Measurements from ENCODE around the gene FTCD.

FTCD gene

DNA sequence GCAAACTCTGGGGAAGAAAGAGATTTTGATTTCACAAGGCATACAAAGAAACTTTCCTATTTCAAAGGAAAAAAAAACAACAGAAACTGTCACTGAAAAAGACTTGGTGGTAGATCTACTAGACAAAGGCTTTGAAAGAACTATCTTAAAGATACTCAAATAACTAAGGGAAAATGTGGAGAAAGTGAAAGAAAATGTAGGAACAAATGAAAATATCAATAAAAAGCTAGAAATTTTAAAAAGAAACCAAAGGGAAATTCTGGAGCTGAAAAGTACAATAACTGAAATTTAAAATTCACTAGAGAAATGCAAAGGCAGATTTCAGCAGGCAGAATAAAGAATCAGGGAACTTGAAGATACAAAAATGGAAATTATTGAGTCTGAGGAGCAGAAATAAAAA is 51.3 kb downstream of the FTCD start:
- no peak for DNase-seq

DNA sequence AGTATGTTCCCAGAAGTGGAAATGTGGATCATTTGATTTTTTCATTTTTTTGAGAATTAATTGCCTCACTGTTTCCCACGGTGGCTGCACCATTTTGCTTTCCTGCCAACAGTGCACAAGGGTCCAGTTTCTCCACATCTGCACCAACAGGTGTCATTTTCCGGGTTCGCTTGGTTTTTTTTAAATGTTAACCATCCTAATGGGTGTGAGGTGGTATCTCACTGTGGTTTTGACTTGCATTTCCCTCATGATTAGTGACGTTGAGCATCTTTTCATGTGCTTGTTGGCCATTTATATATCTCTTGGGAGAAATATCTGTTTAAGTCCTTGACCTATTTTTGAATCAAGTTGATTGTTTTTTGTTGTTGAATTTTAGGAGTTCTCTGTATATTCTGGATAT is 54.5 kb downstream of the FTCD start:
- no peak for DNase-seq

DNA sequence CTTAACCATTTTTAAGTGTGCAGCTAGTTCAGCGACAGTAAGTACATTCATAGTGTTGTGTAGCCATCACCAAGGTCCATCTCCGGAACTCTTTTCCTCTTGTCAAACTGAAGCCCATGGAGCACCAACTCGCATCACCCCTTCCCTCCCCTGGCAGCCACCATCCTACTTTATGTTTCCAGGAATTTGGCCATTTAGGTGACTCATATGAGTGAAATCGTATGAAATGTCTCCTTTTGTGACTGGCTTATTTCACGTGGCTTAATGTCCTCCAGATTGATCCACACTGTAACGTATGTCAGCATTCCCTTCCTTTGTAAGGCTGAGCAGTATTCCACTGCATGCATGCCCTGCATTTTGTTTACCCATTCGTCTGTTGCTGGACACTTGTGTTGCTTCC is 55.0 kb downstream of the FTCD start:
- DNase-seq = no peak

DNA sequence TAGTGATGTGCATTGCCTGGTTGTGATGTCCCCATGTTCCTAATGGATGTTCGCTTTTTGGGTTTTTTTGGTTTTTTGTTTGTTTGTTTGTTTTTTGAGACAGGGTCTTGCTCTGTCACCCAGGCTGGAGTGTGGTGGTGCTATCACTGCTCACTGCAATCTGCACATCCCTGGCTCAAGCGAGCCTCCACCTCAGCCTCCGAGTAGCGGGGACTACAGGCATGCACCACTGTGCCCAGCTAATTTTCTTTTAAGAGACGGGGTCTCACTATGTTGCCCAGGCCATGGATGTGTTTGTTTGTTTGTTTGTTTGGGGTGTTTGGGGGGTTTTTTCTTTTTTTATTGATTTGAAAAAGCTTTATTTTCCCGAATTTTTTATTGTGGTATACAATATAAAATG is 55.4 kb downstream of the FTCD start:
- no peak for DNase-seq

DNA sequence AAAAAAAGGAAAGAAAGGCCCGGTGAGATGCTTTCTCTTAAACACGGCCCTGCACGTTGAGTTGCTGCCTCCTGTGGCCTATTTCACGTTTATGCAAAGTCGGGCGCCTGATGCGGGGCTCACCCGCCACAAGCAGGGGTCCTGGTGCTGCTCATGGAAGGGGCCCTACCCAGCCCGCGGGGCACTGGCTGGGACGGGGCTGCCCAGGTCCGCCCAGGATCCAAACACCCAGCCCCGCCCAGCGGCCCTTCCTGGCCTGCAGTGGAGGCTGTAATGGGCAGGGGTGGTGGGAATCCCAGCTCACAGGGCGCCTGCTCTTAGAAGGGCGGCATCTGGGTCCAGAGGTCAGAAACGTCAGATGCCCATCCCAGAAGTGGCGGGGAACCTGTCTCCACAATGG is 55.9 kb downstream of the FTCD start:
- DNase-seq = no peak

DNA sequence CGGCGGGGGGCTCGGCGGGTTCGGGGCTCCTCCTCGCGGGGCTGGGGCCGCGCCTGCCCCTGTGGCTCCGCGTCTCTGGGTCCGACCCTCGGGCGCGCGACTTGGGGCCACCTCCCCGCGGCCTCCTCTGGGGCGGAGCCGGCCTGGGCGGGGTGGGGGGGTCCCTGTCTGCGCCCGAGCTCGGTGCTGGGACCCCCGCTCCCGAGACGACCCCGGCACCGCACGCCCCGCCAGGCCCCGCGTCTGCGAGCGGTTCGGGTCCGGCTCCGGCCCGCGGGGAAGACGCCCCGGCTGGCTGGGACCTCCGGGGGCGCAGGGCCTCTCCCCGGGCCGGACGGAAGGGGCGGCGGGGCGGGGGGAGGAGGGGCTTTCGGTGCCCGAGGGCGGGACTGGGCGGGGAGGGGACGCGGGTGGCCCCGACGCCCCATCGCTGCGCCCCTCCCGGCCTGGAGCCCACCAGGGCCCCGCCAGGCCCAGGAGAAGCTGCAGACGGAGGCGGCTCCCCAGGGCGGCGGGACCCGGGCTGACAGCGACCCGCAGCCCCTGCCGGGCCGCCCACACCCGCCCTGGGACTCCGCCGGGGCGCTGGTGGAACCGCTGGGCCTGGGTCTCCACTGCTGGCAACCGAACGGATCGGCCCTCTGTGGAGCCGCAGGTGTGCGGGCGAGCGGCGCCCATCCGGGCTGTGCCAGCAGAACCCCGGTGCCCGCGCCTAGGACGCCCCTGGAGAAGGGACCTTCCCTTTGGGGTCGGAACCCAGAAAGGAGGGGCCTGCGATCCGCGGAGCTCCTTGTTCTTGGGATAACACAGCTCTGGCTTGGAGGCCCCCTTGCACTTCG is 56.9 kb downstream of the FTCD start:
- DNase-seq = no peak

DNA sequence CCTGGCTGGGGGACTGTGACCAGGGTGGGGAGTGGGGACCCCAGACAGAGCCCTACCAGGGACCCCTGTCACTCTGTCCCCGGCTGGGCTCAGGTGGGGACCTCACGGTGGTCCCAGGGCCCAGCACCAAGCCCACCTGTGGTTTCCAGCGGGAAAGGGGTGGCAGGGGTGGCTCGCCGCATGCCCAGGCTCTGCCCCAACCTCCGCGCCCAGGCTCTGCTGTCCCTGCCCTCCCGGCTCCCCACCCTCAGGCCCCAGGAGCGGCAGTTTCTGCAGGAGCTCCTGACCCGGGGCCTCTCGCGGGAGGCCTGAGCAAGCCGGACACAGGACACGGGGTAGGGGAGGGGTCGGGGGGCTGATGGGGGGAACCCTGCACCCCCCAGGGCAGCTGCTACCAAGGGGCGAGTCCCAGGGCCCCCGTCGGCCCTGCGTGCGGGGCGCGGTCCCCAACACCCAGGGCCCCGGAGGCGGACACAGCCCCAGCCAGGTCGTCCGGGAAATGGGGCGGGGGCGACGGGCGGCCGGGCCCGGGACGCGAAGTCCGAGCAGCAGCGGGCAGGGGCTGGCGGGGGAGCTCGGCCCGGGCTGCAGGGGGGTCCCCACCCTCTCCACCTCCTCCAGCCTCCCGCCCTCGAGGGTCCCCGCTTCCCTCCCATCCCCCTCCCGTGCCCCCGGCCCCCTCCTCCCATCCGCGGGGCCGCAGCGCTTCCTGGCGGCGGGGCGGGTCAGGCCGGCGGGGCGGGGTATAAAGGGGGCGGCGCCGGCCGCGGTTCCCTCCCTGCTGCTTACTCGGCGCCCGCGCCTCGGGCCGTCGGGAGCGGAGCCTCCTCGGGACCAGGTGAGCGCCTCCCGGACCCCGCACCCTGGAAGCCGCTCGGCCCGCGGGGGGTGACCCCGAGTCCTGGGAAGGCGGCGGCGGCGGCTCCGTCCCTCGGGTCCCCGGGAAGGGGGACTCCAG is 57.8 kb downstream of the FTCD start, which contains the start of gene COL6A2:
COL6A2 (plus strand) TSS at position 777 of the 958 bp plus-strand sequence.
- DNase-seq = peak; percentile 51

DNA sequence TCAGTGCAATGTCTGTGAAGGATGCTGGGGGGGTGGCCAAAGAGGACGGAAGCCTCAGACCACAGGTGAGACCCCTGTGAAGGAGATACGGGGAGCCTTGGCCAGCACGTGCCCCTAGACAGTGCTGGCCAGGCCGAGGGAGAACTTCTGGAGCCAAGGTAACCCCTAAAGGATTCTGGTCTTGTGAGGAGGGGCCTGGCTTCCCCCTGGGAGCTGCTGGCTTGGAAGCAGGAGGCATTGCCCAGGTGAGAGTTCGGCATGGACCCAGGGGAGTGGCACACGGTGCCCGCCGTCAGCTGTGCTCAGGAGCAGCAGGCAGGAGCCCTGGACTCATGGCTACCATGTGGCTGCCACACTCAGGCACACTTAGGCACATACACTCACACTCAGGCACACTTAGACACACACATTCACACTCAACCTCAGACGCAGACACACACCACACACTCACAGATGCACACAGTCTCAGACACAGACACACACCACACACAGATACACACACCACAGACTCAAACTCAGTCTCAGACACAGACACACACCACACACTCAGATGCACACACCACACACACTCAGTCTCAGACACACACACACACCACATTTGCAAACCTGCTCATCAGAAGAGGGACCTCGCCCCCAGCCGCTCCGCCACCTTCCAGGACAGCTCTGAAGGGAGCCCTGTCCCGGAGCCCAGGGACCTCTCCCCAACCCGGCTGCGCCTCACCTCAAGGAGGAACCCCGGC is 58.6 kb downstream of the FTCD start:
- DNase-seq = no peak

DNA sequence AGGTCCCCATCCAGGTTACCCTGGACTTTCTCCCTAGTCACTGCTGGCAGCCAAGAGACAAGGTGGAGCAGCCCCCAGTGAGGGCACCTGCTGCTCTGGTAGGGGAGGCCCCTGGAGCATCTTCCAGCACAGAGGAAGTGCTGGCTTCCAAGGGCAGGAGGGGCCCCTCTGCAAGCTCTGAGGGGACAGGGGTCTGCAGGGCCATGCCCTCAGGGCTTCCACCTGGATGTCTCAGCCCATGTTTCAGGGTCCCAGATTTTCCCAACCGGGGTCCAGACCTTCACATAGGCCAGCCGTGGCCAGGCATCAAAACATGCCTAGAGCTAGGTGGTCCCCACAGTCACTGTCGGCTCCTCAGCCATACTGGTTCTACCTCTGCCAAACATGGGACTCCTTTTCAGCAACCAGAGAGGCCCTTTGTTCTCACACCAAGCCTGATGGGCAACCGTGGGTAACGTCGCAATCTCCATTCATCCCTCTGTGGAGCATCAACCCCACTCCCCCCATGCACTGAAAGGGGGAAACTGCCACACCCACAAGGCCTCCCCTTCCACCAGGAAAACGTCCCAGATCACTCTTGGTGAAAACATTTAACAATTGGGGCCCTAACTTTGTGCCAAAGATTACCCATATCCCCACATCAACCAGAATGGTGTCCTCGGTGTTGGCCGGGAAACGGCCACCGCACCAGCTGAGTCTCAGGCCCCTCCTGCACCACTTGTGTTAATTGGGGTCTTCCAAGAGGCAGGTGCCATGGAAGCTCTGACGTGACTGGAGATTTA is 59.4 kb downstream of the FTCD start:
- no peak for DNase-seq

DNA sequence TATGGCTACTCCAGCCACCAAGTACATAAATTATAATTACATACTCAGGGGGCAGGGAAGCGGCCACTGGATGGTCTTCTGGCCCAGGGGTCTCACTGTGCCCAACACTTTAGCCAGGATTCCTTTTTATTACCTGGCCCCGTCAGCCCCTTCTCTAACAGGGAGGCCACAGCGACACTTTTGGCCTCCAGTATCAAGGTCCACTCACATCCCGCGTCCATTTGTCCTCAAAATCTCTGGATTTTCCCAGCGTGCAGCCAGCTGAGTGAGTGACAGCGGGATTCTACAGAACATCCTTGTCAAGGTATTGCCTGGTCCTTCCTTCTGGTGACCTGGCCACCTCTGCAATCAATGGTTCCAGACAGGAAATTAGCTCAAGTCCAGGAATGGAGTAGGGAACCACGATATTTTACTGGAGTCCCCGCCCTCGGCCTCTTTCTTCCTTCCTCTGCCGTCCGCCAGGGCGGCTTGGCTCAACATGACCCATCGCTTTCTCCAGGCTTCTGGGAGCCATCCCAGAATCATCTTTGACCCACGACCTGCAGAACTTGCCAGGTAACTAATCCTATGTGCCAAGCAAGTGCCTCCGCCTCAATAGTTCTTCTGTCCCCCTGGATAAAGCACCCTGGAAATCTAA is 60.2 kb downstream of the FTCD start:
- no peak for DNase-seq

DNA sequence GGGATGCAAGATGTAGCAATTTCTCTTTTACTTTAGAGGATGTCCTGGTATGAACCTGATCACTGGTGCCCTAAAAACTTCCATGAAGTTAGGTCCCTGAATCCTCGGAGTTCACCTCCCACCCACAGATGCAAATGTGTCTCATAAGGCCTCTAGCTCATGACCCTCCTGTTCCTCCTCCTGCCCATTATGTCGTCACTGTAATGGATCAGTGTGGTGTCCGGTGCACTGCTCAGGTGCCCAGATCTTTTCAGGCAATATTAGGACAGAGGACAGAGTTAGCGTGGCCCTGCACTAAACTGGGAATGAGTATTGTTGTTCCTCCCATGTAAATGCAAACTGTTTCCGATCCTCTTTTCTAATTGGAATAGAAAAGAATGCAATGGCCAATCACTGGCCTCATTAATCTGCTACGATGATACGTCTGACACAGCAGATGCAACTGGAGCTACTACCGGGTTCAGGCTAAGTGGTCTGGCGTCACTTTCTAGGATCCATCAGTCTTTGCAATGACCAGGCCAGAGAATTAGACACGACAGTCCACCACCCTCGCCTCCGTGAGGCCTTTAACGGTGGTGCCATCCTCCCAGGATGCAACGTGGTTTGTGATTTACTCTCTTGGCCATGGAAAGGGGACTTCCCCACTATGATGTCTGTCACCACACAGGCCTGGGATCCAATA is 60.8 kb downstream of the FTCD start:
- DNase-seq = no peak

DNA sequence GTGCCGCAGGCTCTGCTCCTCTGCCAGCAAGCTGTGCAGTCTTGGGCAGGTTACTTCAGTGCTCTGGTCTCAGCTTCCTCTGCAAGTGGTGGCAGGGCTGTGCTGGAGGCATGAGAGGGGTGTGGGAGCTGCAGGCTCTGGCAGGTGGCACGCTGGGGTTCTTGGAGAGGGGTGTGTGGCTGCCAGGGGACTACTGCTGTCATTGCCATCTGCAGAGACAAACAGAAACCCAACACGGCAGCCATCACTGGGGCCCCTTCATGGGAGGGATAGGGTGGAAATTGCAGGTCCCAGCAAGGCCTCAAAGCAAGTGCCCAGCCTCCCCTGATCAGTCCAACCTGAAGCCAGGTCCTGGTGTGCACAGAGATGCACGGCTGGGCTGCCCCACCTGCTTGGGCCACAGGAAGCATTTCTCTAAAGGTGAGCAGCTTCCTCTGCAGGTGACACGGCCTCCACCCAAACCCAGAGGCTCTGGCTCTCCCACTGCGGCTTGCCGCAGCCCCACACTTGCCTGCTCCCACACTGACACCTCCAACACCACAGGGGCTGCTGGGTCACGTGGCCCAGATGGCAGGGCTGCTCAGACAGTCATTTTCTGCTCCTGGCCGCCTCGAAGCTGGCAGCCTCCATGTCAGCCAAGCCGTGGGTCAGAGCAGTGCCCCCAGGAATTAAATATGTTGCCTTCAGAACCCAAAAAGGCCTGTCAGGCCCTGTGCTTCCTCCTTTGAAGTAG is 61.5 kb downstream of the FTCD start:
- no peak for DNase-seq

DNA sequence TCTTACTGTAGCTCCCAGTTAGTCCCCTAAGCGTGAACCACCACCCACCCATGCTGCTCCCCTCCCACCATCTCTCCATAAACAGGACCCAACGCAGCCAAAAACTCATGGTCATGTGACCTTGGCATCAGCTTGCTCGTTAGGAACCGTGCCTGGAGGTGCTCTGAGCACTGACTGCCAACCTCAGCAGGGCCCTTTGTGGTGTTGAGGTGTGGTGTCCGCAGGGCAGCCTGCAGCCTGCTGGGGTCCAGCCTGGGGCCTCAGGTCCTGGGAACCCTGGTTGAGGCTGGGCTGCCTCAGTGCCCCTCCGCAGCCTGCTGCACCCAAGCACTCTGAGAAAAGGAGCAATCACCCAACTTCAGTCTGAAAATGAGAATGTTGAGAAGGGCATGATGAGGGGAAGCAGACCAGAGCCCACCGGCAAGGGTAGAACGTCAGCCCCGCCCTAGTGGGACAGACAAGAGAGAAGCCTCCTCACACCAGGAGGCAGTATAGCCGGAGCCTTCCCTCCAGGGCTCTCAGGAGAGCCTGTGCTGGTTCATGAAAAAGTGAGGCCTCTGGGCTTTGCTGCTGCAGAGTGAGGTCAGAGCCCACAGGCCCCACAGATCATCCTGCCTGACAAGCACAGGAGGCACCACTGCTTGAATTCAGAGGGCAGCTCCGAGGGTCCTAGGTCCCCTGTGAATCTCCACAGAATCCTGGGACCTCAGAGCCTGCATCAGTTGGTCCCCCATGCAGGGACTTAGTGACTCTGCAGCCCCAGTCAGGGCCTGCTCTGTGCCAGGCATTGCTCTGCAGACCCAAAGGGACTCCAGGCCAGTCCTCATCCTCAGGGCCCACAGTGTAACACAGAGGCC is 62.3 kb downstream of the FTCD start:
- DNase-seq = no peak

DNA sequence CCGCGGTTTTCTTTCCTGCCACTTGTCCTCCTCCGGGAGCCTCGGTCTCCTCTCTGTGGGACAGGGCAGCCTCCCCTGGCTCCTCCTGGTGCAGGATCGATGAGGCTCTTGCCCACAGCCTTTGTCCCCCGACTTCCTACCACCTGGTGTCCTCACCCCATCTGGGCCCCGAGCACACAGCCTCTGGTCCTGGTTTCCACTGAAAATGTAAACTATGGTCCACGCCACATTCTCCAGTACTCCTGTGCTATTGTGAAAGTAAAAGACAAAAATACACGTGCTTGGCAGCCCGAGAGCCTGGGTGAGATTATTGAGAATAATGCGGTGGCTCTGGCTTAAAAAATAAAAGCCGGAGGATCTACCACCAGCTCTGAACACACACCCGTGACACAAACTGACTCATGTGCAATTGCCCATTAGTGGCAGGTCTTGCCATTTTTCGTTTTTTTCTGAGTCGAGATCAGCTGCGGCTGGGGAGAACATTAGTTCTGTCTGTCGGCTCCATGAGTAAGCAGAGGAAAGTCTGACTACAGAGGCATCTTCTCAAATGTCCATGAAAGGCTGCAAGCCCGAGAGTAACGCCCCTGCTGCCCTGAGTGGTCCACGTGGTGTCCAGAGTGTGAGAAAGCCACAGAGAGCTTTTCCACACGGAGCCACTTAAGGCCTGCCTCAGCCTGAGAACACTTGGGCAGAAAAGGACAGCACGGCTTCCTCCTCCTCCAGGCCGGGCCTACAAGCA is 63.2 kb downstream of the FTCD start:
- DNase-seq = no peak

DNA sequence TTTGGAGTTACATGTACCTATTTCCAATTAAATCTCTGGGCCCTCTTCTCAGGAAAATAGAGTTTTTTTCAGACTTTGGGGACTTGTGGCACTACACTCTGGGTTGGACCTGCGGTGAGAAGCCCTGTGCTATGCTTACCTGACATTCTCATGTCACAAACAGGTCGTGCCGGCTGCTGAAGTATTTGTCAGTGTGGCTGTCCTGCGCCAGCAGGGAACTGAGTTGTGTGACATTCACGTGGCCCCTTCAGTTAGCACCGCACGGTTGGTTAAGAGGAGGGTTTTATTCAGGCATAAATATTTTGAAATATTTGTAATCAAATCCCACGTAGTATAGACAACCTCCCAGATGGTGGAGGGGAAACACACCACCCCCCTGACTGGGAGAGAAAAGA is 63.8 kb downstream of the FTCD start:
- no peak for DNase-seq

DNA sequence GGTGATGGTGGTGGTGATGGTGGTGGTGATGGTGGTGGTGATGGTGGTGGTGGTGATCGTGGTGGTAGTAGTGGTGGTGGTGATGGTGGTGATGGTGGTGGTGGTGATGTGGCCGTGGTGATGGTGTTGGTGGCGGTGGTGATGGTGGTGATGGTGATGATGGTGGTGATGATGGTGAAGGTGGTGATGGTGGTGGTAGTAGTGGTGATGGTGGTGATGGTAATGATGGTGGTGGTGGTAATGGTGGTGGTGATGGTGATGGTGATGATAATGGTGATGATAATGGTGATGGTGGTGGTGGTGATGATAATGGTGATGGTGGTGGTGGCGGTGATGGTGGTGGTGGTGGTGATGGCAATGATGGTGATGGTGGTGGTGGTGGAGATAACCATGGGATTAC is 64.3 kb downstream of the FTCD start:
- DNase-seq = no peak

DNA sequence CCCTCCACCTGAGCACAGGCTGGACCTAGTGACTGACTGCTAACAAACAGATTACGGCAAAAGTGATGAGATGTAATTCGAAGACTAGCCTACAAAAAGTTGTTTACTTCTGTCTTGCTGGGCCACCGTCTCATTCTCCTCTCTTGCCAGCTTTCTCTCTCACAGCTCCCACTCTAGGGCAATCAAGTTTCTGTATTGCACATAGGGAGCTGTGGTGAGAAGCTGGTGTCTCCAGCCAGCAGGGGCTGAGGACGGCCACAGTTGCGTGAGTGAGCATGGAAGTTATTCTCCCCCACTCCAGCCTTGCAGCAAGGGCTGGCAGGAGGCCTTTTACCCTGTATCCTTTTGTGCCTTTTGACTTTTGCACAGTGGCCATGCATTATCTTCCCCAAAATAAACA is 66.1 kb downstream of the FTCD start:
- DNase-seq = no peak

DNA sequence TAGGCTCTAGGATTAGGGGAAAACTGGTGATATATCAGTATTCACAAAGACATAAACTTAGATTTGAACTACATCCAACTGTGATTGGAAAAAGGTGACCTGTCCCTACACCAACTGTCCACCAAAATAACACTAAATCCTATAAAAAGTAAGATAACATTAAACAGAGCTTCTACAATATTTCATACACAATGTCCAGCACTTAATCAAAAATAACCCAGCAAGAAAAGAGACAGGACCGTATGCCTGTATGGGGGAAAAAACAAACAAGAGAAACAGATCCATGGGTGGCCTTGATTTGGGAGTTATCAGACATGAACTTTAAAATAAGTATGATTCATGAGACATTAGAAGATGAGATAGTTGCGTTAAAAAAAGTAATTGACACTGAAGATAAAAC is 67.2 kb downstream of the FTCD start:
- DNase-seq = no peak

DNA sequence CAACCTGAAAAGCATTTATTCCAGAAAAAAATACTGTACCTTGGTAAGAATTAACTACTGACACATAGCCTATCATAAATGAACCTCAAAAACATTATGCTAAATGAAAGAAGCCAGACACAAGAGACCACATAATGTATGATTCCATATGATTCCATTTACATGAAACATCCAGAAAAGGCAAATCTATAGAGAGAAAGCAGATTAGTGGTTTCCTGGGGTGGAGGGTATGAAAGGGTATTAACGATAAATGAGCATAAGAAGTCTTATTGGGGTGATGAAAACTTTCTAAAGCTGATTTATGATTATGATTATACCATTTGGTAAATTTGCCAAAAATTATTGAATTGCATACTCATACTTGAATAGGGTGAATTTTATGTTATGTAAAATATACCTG is 67.7 kb downstream of the FTCD start:
- DNase-seq = no peak
